ENCODE data around the gene CDO1.

CDO1 gene

GRCh38 chr5:115816226-115817081 is at the start of gene CDO1:
Gene CDO1 (minus strand): TSS chr5:115816659. CDS start chr5:115816397, 262 bp downstream.
- no peak for FAIRE-seq
- DNase-seq (ENCODE audit: extremely low spot score, insufficient read length, low read depth) = no peak

- no peak for FAIRE-seq
Observed at GRCh38 chr5:115859378-115859777, 42.9 kb upstream of the CDO1 start.

GRCh38 chr5:115858396-115858795 is 41.9 kb upstream of the CDO1 start:
- DNase-seq (ENCODE audit: extremely low spot score, insufficient read length, low read depth) (no peak), FAIRE-seq (no peak)

More at GRCh38 chr5:115859378-115859777, 42.9 kb upstream of the CDO1 start:
- DNase-seq (ENCODE audit: extremely low spot score, insufficient read length, low read depth) = no peak

GRCh38 chr5:115857626-115858349 is 41.3 kb upstream of the CDO1 start:
- DNase-seq (ENCODE audit: extremely low spot score, insufficient read length, low read depth) (no peak), FAIRE-seq (no peak)

- FAIRE-seq (no peak), DNase-seq (ENCODE audit: extremely low spot score, insufficient read length, low read depth) (no peak)
Observed at GRCh38 chr5:115857057-115857479, 40.6 kb upstream of the CDO1 start.

- no peak for DNase-seq (ENCODE audit: extremely low spot score, insufficient read length, low read depth)
- no peak for FAIRE-seq
Observed at GRCh38 chr5:115855959-115856358, 39.5 kb upstream of the CDO1 start.

- DNase-seq (ENCODE audit: extremely low spot score, insufficient read length, low read depth) (no peak), FAIRE-seq (no peak)
Observed at GRCh38 chr5:115854139-115854538, 37.7 kb upstream of the CDO1 start.

- FAIRE-seq (no peak), DNase-seq (ENCODE audit: extremely low spot score, insufficient read length, low read depth) (no peak)
Observed at GRCh38 chr5:115850744-115851416, 34.4 kb upstream of the CDO1 start.

- FAIRE-seq = no peak
- DNase-seq (ENCODE audit: extremely low spot score, insufficient read length, low read depth) = no peak
Observed at GRCh38 chr5:115849258-115849798, 32.9 kb upstream of the CDO1 start.

- DNase-seq (ENCODE audit: extremely low spot score, insufficient read length, low read depth) = no peak
- no peak for FAIRE-seq
Observed at GRCh38 chr5:115847290-115847689, 30.8 kb upstream of the CDO1 start.

- DNase-seq (ENCODE audit: extremely low spot score, insufficient read length, low read depth) (no peak), FAIRE-seq (no peak)
Observed at GRCh38 chr5:115844321-115844817, 27.9 kb upstream of the CDO1 start.

- DNase-seq (ENCODE audit: extremely low spot score, insufficient read length, low read depth) = no peak
- no peak for FAIRE-seq
Observed at GRCh38 chr5:115843444-115844130, 27.1 kb upstream of the CDO1 start.

GRCh38 chr5:115842952-115843351 is 26.5 kb upstream of the CDO1 start:
- DNase-seq (ENCODE audit: extremely low spot score, insufficient read length, low read depth) (no peak), FAIRE-seq (no peak)

GRCh38 chr5:115842089-115842935 is 25.9 kb upstream of the CDO1 start:
- FAIRE-seq = peak; percentile 70

GRCh38 chr5:115841382-115842088 is 25.1 kb upstream of the CDO1 start, which contains the start of the genes AP3S1 and ATG12:
Gene AP3S1 (plus strand): TSS chr5:115841935. CDS start chr5:115842038, 103 bp downstream.
Gene ATG12 (minus strand): TSS chr5:115841565. CDS start chr5:115841552, 13 bp downstream.
- peak; percentile 94 for FAIRE-seq
- DNase-seq (ENCODE audit: extremely low spot score, insufficient read length, low read depth) = peak; percentile 70

More at GRCh38 chr5:115842089-115842935, 25.9 kb upstream of the CDO1 start:
- DNase-seq (ENCODE audit: extremely low spot score, insufficient read length, low read depth) = peak; percentile 3

- no peak for FAIRE-seq
- DNase-seq (ENCODE audit: extremely low spot score, insufficient read length, low read depth) = no peak
Observed at GRCh38 chr5:115840873-115841272, 24.4 kb upstream of the CDO1 start.

GRCh38 chr5:115838885-115839518 is 22.5 kb upstream of the CDO1 start:
- FAIRE-seq (peak; percentile 42), DNase-seq (ENCODE audit: extremely low spot score, insufficient read length, low read depth) (no peak)
